IMR-90 (cell line): Measurements from ENCODE around the gene ANKRD55. TPM values are rescaled to one million over a fixed set of nuclear protein-coding genes. Genes with fewer than 3 reads are reported as not detected.

Source experiments
- ATAC-seq: fragments of 200-7000 bp; cut with Tn5 transposase; 2 replicates; pipeline ENCODE4 v1.9.1; 2020; ENCODE audit warnings: low read depth, mild to moderate bottlenecking, moderate library complexity
- BruUV-seq: library from RNA; stranded (reverse); fragments of 400-500 nt; replicated peaks from 2 replicates; lab custom pipeline; 2021; lab: Mats Ljungman, UMichigan
- CTCF ChIA-PET: fragments of 300-600 bp; formaldehyde crosslinking; extraction: SDS; loops from one replicate; lab custom pipeline; 2021; ENCODE audit warnings: antibody characterized with exemption; lab: Yijun Ruan, JAX
- POLR2A ChIA-PET: fragments of 300-600 bp; sonication (Branson Sonifier 250); formaldehyde crosslinking; loops from one replicate; lab custom pipeline; 2022; ENCODE audit warnings: antibody characterized with exemption; ENCODE audit not compliant: unreplicated experiment; lab: Charles Lee
- DNase-seq: peaks from one replicate; pipeline ENCODE4 v3.0.0; 2013
- H2AFZ ChIP-seq: replicated peaks from 2 replicates; pipeline ENCODE3; 2013; ENCODE audit warnings: low read length, mild to moderate bottlenecking; ENCODE audit not compliant: poor library complexity
- H2AK5ac ChIP-seq: 2 replicates; pipeline ENCODE4 v1.6.1; 2013; ENCODE audit warnings: low read depth, low read length, inconsistent platforms
- H2AK9ac ChIP-seq: replicated peaks from 2 replicates; pipeline ENCODE3; 2013; ENCODE audit warnings: mild to moderate bottlenecking, low read depth, low read length, moderate library complexity; ENCODE audit not compliant: poor library complexity
- H2BK120ac ChIP-seq: 2 replicates; pipeline ENCODE4 v1.6.1; 2013; ENCODE audit warnings: low read depth, low read length, inconsistent platforms
- H2BK15ac ChIP-seq: 3 replicates; pipeline ENCODE4 v1.6.1; 2013; ENCODE audit warnings: low read depth, low read length, inconsistent platforms
- H2BK20ac ChIP-seq: 2 replicates; pipeline ENCODE4 v1.6.1; 2013; ENCODE audit warnings: low read depth, mild to moderate bottlenecking, inconsistent platforms, low read length, moderate library complexity
- H2BK5ac ChIP-seq: 2 replicates; pipeline ENCODE4 v1.6.1; 2013; ENCODE audit warnings: mild to moderate bottlenecking, low read depth, low read length, inconsistent platforms; ENCODE audit not compliant: poor library complexity, severe bottlenecking
- H3K14ac ChIP-seq: replicated peaks from 2 replicates; pipeline ENCODE4 v1.6.1; 2013; ENCODE audit warnings: low read depth, low read length, inconsistent platforms
- H3K18ac ChIP-seq: 2 replicates; pipeline ENCODE4 v1.6.1; 2013; ENCODE audit warnings: low read depth, low read length, control low read depth
- H3K23ac ChIP-seq: 2 replicates; pipeline ENCODE4 v1.6.1; 2013; ENCODE audit warnings: low read depth, low read length, inconsistent platforms
- H3K27ac ChIP-seq: 2 replicates; pipeline ENCODE4 v1.5.1; 2013; ENCODE audit warnings: mild to moderate bottlenecking, control low read depth, low read length; ENCODE audit not compliant: insufficient read depth
- H3K27me3 ChIP-seq: 2 replicates; pipeline ENCODE4 v1.6.1; 2013; ENCODE audit warnings: low read length; ENCODE audit not compliant: control insufficient read depth, insufficient read depth
- H3K36me3 ChIP-seq: 2 replicates; pipeline ENCODE4 v1.6.1; 2013; ENCODE audit warnings: low read length, mixed read lengths; ENCODE audit not compliant: control insufficient read depth, insufficient read depth
- H3K4ac ChIP-seq: 2 replicates; pipeline ENCODE4 v1.6.1; 2013; ENCODE audit warnings: low read depth, low read length, inconsistent platforms
- H3K4me1 ChIP-seq: 2 replicates; pipeline ENCODE4 v1.6.1; 2013; ENCODE audit warnings: low read length, mixed read lengths; ENCODE audit not compliant: control insufficient read depth, insufficient read depth
- H3K4me2 ChIP-seq: 2 replicates; pipeline ENCODE4 v1.6.1; 2013; ENCODE audit warnings: low read depth, mild to moderate bottlenecking, control low read depth, low read length, moderate library complexity
- H3K4me3 ChIP-seq: 2 replicates; pipeline ENCODE4 v1.5.1; 2013; ENCODE audit warnings: low read depth, mild to moderate bottlenecking, control low read depth, low read length, moderate library complexity; ENCODE audit not compliant: insufficient read depth
- H3K56ac ChIP-seq: 2 replicates; pipeline ENCODE4 v1.6.1; 2013; ENCODE audit warnings: low read length, inconsistent platforms; ENCODE audit not compliant: insufficient read depth; ENCODE audit errors: extremely low read depth
- H3K79me1 ChIP-seq, 2 experiments: 2 replicates each; pipeline ENCODE4 v1.6.1; 2013; ENCODE audit warnings: low read length in 2 of 2, inconsistent platforms in 1 of 2, low read depth in 1 of 2
- H3K9ac ChIP-seq: 2 replicates; pipeline ENCODE4 v1.6.1; 2013; ENCODE audit warnings: low read depth, low read length, control low read depth
- H3K9me1 ChIP-seq: 2 replicates; pipeline ENCODE4 v1.6.1; 2013; ENCODE audit warnings: low read length, inconsistent platforms; ENCODE audit not compliant: insufficient read depth
- H3K9me3 ChIP-seq: 2 replicates; pipeline ENCODE4 v1.6.1; 2013; ENCODE audit warnings: low read length; ENCODE audit not compliant: control insufficient read depth, insufficient read depth
- H4K20me1 ChIP-seq: 2 replicates; pipeline ENCODE4 v1.6.1; 2013; ENCODE audit warnings: low read length, inconsistent platforms; ENCODE audit not compliant: insufficient read depth
- H4K5ac ChIP-seq: 2 replicates; pipeline ENCODE4 v1.6.1; 2013; ENCODE audit warnings: mild to moderate bottlenecking, low read depth, low read length, control low read depth
- H4K8ac ChIP-seq, 2 experiments: 2 replicates each; pipeline ENCODE4 v1.6.1; 2013; ENCODE audit warnings: low read depth in 2 of 2, low read length in 2 of 2, control low read depth in 1 of 2, inconsistent platforms in 1 of 2
- H4K91ac ChIP-seq: 2 replicates; pipeline ENCODE4 v1.6.1; 2013; ENCODE audit warnings: low read depth, low read length, inconsistent platforms; ENCODE audit not compliant: insufficient read depth
- CEBPB ChIP-seq: IDR thresholded peaks from 2 replicates; pipeline ENCODE4 v1.6.1; 2012; ENCODE audit warnings: low read depth, low read length, improper control_type of control experiment
- FOS ChIP-seq: fragments of 150-350 bp; IDR thresholded peaks from 2 replicates; pipeline ENCODE4 v1.6.1; 2016; ENCODE audit warnings: low read depth, low read length
- RAD21 ChIP-seq: IDR thresholded peaks from 2 replicates; pipeline ENCODE4 v1.6.1; 2012; ENCODE audit warnings: low read length, improper control_type of control experiment
- RFX5 ChIP-seq: IDR thresholded peaks from 2 replicates; pipeline ENCODE4 v1.8.0; 2012; ENCODE audit warnings: low read depth, mild to moderate bottlenecking, low read length, moderate library complexity
- SMC3 ChIP-seq: fragments of 150-350 bp; IDR thresholded peaks from 2 replicates; pipeline ENCODE4 v1.6.1; 2016; ENCODE audit warnings: low read depth, mild to moderate bottlenecking, antibody characterized with exemption, low read length, moderate library complexity
- WGBS, 2 experiments: methylation state at CpG; one replicate each; pipeline versions ENCODE4 v1.1.5 to v1.1.7; 2013; ENCODE audit warnings: missing lambda C conversion rate in 2 of 2; ENCODE audit not compliant: insufficient read length in 1 of 2; ENCODE audit errors: extremely low coverage in 2 of 2; 5-methylcytosine and 5-hydroxymethylcytosine counted together
- dilution Hi-C: fragments of 300-500 bp; cut with HindIII; formaldehyde crosslinking; loops from one replicate; pipeline ENCODE4 v1.14.3; 2018; ENCODE audit warnings: low sequenced_read_pairs; ENCODE audit not compliant: unreplicated experiment
- in situ Hi-C: fragments of 300-500 bp; cut with MboI; formaldehyde crosslinking; loops from 3 replicates; pipeline ENCODE4 v1.14.3; 2019; ENCODE audit warnings: low sequenced_read_pairs, inconsistent platforms, mixed read lengths
- intact Hi-C: fragments of 100-400 bp; cut with micrococcal nuclease; formaldehyde crosslinking; loops from 2 replicates; pipeline ENCODE4 v1.10.0; 2022
- polyA plus RNA-seq, 3 experiments: library from polyadenylated mRNA; depleted of rRNA; stranded (reverse); fragments of >200 nt; gene quantifications; 2 replicates each; pipeline ENCODE4 v1.2.3, GENCODE V29; 2012; ENCODE audit warnings: low replicate concordance in 1 of 3
- total RNA-seq: library from RNA; depleted of rRNA; stranded (reverse); fragments of >200 nt; gene quantifications from 2 replicates; pipeline ENCODE4 v1.2.3, GENCODE V29; 2012
- TF ChIP-seq, protein P1 (sequence below): conservative IDR thresholded peaks from 2 replicates; pipeline ENCODE4 v1.5.1; 2012; ENCODE audit warnings: mild to moderate bottlenecking, low read depth, low read length, improper control_type of control experiment
- TF ChIP-seq, protein P2 (sequence below): fragments of 150-350 bp; IDR thresholded peaks from 2 replicates; pipeline ENCODE4 v1.6.1; 2016; ENCODE audit warnings: low read depth, mild to moderate bottlenecking, low read length, moderate library complexity, borderline replicate concordance

Gene ANKRD55
- total and polyA plus RNA-seq, 2 of the 4 experiments (the other 2 are of a cell fraction), result not detected

DNA sequence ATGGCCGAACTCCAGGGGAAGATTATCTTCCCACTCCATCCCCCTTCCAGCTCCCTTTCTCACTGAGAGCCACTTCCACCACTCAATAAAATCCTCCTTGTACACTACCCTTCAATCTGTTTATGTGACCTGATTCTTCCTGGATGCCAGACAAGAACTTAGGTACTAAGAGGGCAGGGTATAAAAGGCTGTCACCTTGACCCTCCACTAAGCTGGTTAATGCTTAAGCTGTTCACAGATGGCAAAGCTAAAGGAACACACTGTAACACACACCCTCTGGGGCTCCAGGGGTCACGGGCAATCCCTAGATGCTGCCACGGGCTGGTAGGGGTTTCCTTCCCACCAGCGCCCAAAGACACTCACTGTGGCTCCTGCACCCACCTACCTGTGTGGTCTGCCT is 179.8 kb downstream of the ANKRD55 start:
- Histone ChIP-seq H3K9me3 (no peaks in the 10 kb centered on the region; the same call in 1 of the 2 replicates), H4K20me1 (no peaks in the 10 kb centered on the region), H3K27me3 (no peaks in the 10 kb centered on the region), H2BK120ac (no peak overlapping the region; the same call in 1 of the 2 replicates), H4K5ac (no peak overlapping the region), H2BK5ac (no peak overlapping the region), H3K4me3 (no peak overlapping the region), H3K23ac (no peak overlapping the region), H3K36me3 (no peaks in the 10 kb centered on the region), H4K8ac (no peak overlapping the region), H3K79me1 (no peaks in the 10 kb centered on the region), H3K4ac (no peak overlapping the region), H3K9ac (no peak overlapping the region), H2AK5ac (0 out of 2 replicates have a peak overlapping the region, but pooled peaks have one; percentile 39), H2AK9ac (no peak overlapping the region), H3K9me1 (no peaks in the 10 kb centered on the region), H3K56ac (no peak overlapping the region), H2BK20ac (no peak overlapping the region), H3K4me1 (peaks cover 3% of the 10 kb centered on the region), H3K4me2 (no peak overlapping the region), H4K91ac (no peak overlapping the region), H3K18ac (no peak overlapping the region), H3K14ac (no peak overlapping the region), H2BK15ac (no peak overlapping the region), H2AFZ (no peak overlapping the region), H3K27ac (no peak overlapping the region)
- no peak for ATAC-seq
- no TSS peak for BruUV-seq
- no CpG with 5 or more reads among the region's 4 CpGs for WGBS, 2 experiments
- ChIA-PET CTCF (no interaction called here), POLR2A (no interaction called here)
- TF ChIP-seq FOS, result no peak
- no peak for TF ChIP-seq RAD21
- TF ChIP-seq, protein P1, sequence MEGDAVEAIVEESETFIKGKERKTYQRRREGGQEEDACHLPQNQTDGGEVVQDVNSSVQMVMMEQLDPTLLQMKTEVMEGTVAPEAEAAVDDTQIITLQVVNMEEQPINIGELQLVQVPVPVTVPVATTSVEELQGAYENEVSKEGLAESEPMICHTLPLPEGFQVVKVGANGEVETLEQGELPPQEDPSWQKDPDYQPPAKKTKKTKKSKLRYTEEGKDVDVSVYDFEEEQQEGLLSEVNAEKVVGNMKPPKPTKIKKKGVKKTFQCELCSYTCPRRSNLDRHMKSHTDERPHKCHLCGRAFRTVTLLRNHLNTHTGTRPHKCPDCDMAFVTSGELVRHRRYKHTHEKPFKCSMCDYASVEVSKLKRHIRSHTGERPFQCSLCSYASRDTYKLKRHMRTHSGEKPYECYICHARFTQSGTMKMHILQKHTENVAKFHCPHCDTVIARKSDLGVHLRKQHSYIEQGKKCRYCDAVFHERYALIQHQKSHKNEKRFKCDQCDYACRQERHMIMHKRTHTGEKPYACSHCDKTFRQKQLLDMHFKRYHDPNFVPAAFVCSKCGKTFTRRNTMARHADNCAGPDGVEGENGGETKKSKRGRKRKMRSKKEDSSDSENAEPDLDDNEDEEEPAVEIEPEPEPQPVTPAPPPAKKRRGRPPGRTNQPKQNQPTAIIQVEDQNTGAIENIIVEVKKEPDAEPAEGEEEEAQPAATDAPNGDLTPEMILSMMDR, result no peak
- TF ChIP-seq CEBPB, result no peak
- no peak for TF ChIP-seq SMC3
- TF ChIP-seq, protein P2, sequence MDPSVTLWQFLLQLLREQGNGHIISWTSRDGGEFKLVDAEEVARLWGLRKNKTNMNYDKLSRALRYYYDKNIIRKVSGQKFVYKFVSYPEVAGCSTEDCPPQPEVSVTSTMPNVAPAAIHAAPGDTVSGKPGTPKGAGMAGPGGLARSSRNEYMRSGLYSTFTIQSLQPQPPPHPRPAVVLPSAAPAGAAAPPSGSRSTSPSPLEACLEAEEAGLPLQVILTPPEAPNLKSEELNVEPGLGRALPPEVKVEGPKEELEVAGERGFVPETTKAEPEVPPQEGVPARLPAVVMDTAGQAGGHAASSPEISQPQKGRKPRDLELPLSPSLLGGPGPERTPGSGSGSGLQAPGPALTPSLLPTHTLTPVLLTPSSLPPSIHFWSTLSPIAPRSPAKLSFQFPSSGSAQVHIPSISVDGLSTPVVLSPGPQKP, result no peak
- TF ChIP-seq RFX5, result no peak
- dilution Hi-C loops (no loop called here), intact Hi-C loops (loop anchor here (5.0 kb wide), 1 partner anchor 56 kb away; no protein-coding TSS in a partner anchor), in situ Hi-C loops (no loop called here)
- DNase-seq, result no peak
